ENCODE data around the gene SYT13.

The SYT13 gene

GRCh38 chr11:45305874-45306623, 19.9 kb upstream of the SYT13 start:
- no peak for DNase-seq

GRCh38 chr11:45304992-45305335, 18.8 kb upstream of the SYT13 start:
- DNase-seq: no peak

- no peak for DNase-seq
Measured at GRCh38 chr11:45304111-45304991, 18.2 kb upstream of the SYT13 start.

GRCh38 chr11:45303316-45303715, 17.2 kb upstream of the SYT13 start:
- no peak for DNase-seq

GRCh38 chr11:45301537-45302246, 15.6 kb upstream of the SYT13 start:
- DNase-seq: no peak

GRCh38 chr11:45300715-45301114, 14.6 kb upstream of the SYT13 start:
- no peak for DNase-seq

GRCh38 chr11:45298718-45299117, 12.6 kb upstream of the SYT13 start:
- no peak for DNase-seq

- DNase-seq: no peak
Measured at GRCh38 chr11:45296075-45296474, 9.9 kb upstream of the SYT13 start.

GRCh38 chr11:45294499-45294898, 8.4 kb upstream of the SYT13 start:
- DNase-seq: no peak

GRCh38 chr11:45293566-45294192, 7.5 kb upstream of the SYT13 start:
- DNase-seq: peak; percentile 69

- no peak for DNase-seq
Measured at GRCh38 chr11:45290586-45290985, 4.4 kb upstream of the SYT13 start.

GRCh38 chr11:45289369-45289768, 3.2 kb upstream of the SYT13 start:
- no peak for DNase-seq

- DNase-seq: no peak
Measured at GRCh38 chr11:45288339-45288738, 2.2 kb upstream of the SYT13 start.

- no peak for DNase-seq
Measured at GRCh38 chr11:45287316-45287903, 1.3 kb upstream of the SYT13 start.

GRCh38 chr11:45285250-45285828, 802 bp downstream of the SYT13 start:
- no peak for DNase-seq

GRCh38 chr11:45282081-45282480, 4.1 kb downstream of the SYT13 start:
- no peak for DNase-seq

GRCh38 chr11:45280449-45280848, 5.7 kb downstream of the SYT13 start:
- DNase-seq: no peak

- DNase-seq: no peak
Measured at GRCh38 chr11:45279645-45280044, 6.5 kb downstream of the SYT13 start.

- DNase-seq: no peak
Measured at GRCh38 chr11:45278714-45279113, 7.4 kb downstream of the SYT13 start.

GRCh38 chr11:45275828-45276227, 10.3 kb downstream of the SYT13 start:
- DNase-seq: no peak

- no peak for DNase-seq
Measured at GRCh38 chr11:45274206-45274605, 11.9 kb downstream of the SYT13 start.

GRCh38 chr11:45273509-45273908, 12.6 kb downstream of the SYT13 start:
- DNase-seq: no peak

Measured in inflammatory macrophage treated with lipopolysaccharide for 4 hours (primary cell).